NCI-H2107 treated with DMSO at 0.1 percent for 48 hours (cell line): ENCODE measurements around the gene SPRY1.

ENCODE experiments used
- DNase-seq: peaks from one replicate; lab custom pipeline; 2025; ENCODE audit not compliant: unreplicated experiment; lab: John Stamatoyannopoulos, UW

SPRY1 gene

DNA sequence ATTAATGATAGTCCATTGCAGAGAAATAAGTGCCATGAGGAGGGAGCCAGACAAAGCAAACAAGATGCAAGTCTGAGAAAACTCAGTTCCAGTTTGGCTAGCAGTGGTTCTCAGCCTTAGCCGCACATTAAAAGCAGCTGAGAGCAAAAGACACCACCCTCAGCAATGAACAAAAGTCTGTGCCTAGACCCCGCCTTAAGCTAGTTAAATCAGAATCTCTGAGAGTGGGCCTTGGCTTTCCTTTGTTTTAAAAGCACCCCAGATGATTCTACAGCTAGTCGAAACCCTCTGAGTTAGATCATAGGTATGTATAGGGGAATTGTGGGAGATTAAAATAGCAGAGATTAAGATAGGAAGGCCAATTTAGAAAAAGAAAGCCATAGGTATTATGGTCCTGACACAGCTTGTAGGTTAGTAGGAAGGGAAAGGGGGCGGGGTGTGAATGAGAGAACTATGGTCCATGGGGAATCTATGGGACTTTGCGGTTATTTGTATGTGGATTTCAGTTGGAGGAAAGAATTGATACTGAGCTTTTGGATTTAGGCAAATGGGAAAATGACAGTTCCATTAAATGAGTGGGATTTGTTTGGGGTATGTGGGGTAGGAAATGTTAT is 12.0 kb downstream of the SPRY1 start:
- DNase-seq, result no peak

GRCh38 chr4:123409334-123409733 is 12.7 kb downstream of the SPRY1 start:
- no peak for DNase-seq

DNA sequence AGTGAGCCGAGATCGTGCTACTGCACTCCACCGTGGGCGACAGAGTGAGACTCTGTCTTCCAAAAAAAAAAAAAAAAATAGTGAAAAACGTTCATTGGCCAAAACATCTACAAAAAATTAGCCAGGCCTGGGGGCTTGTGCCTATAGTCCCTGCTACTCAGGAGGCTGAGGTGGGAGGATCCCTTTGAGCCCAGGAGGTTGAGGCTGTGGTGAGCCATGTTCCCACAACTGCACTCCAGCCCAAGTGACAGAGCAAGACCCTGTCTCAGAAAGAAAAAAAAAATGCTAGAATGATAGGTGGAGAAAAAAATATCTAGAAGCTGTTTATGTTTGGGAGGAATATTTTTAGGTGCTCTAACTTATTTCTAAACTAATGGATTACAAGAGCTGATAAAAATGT is 14.9 kb downstream of the SPRY1 start:
- no peak for DNase-seq

DNA sequence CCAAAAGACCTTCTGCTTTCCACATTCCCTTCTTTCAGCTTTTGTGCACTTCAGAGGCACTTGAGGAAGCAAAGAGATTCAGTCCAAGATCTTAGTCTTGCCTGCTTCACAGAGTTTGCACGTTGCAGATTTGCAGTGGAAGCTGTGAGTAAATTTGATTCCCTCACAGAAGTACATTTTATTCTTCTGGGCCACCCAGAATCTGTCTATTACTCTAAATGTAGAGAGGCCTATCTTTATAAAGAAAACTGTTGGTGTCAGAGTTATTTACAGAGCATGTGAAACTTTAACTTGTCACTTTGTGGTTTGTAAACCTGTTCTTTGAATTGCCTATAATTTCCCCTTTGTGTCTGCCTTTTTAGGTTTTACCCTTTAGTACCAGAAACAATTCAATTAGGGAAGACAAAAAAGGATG is 15.5 kb downstream of the SPRY1 start:
- DNase-seq, result no peak

- no peak for DNase-seq
These were observed 16.3 kb downstream of the SPRY1 start for GRCh38 chr4:123412700-123413512.

DNA sequence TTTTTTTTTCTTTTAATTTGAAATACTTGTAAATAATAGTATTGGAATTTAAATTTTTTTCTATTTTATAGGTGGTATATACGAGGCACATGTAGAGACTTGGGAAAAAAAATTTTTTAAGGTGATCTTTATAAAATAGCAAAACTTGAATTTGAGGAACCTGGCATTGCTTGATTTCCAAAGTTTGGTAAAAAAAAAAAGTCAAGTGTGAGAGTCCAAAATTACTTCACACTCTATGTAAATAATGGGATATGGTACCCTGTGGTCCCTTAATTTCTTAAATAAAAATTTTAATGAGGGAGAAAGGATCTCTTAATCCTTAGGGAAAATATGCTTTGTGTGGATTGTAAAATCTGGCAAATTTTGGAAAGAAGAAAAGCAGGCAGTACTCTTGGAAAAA is 19.0 kb downstream of the SPRY1 start:
- no peak for DNase-seq

GRCh38 chr4:123415977-123416376 is 19.4 kb downstream of the SPRY1 start:
- DNase-seq, result no peak

- DNase-seq, result no peak
These were observed 21.2 kb downstream of the SPRY1 start for GRCh38 chr4:123417813-123418212.

DNA sequence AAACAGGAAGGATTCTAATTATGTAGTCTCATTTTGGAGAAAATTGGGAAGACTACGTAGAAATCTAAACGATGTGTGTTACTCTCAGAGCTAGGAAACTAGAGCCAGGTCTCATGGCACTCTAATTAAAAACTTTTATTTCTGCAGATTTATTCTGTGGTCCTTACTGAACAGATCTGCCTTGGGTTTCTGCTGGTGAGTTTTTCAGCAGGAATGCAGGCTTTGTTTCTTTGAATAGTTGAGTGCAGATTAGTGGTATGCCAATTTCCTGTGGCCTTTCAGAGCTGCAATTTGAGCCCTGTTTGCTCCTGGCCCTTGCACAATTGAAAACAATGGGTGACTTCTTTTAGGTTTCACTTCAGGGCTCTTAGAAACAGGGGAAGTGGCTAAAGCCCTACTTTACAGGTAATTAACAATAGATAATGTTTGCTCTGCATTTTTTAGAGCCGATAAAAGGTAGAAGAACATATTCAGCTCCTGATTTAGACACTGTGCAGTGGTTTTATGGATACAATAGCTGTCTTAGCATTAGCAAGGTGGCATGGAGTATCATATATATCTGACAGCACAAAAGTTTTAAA is 21.8 kb downstream of the SPRY1 start:
- DNase-seq, result peak; percentile 96

- no peak for DNase-seq
These were observed 23.5 kb downstream of the SPRY1 start for GRCh38 chr4:123419885-123420755.

DNA sequence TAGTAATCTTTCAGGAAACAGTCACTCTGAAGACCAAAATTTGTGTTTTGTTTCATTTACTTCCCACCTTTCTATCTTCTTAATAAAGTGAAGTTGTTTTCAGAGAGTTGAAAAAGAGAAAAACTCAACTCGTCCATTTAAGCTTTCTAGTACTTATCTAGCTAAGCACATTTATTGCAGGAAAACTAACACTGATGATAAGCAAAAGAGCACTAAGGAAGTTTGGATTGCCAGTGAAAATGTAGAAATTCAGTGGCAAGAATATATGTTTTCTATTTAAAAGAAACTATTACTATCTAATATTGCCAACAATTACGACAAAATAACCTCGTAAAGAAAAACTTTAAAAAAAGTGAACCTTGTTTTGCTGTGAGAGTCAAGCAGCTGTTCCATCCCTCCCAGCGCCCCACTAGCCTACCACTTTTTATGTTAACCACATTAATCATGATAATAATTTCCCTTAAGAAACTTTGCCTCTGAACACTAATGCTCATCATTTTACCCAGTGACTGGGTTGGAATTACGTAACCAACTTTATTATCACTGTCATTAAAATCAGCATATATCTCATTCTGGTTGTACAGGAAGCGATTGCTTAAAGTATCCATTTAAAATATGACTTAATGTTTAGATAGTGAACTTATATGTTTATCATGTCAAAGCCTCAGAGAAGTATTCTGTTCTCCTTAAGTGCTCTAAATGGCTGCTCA is 24.8 kb downstream of the SPRY1 start:
- no peak for DNase-seq

DNA sequence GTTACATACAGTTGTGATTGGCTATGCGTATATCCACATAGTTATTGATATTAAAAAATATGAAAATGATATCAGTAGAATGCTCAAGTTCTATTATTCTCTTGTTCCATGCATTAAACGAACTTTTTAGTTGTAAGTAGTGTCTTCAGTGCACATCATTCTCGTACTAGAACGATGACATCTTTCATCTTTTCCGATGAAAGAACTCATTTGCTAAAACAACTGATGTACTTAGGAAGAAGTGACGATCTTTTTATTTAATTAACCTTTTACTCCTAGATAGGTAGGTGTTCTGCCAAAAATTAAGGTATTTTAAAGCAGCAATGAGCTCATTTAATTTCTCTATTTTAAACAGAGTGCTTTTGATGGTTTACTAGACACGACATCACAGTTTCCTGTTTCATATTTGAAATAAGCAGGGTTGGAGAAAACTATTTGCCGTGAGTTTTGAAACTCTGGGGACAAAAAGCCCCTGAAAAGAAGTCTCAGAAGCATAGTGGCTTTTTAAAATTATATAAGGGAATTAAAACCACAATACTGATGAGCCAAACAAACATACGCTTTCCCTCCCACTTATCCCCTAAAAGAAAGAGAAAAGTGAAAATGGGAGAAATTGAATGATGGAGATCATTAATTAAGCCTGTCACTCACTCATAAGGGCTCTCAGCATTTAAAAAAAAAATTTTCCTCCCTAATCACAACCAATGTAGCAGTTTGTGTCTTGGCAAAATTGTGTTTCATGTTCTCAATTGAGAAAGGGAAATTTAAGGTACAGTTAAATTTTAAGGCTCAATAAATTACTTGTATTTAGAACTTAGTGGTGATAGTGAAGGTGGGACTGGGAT is 25.6 kb downstream of the SPRY1 start:
- no peak for DNase-seq

GRCh38 chr4:123423819-123424218 is 27.2 kb downstream of the SPRY1 start:
- DNase-seq, result no peak

DNA sequence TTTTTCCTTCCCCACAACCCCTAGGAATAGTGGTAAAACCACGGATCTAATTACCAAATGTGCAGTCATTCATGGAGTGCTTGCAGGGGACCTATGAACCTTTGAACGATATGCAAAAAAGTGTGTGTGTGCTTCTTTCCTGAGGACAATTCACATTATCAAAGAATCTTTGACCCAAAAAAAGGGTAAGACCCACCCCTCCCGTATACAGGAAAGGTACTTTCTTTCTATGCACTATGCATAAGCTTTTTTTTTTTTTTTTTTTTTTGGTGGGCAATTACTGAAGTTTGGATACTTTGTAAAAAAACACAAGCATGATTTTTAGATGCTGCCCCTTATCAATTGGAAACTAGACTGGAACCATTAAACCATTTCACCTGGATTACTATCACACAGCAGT is 31.4 kb downstream of the SPRY1 start:
- DNase-seq, result no peak

- no peak for DNase-seq
These were observed 33.4 kb downstream of the SPRY1 start for GRCh38 chr4:123430031-123430430.

GRCh38 chr4:123430501-123430900 is 33.9 kb downstream of the SPRY1 start:
- DNase-seq, result no peak

DNA sequence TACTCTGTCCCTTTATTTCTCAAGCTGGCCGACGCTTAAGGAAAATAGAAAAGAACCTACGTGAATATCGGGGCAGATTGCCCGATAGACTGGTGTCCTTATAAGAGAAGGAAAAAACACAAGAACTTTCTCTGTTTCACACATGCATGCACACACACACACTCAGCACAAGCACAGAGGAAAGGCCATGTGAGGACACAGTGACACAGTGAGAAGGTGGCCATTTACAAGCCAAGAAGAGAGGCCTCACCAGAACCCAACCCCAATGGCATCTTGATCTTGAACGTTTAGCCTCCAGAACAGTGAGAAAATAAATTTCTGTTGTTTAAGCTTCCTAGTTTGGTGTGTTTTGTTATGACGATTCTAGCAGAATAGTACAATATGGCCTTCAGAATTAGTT is 37.0 kb downstream of the SPRY1 start:
- no peak for DNase-seq

GRCh38 chr4:123433976-123434375 is 37.4 kb downstream of the SPRY1 start:
- DNase-seq, result no peak

DNA sequence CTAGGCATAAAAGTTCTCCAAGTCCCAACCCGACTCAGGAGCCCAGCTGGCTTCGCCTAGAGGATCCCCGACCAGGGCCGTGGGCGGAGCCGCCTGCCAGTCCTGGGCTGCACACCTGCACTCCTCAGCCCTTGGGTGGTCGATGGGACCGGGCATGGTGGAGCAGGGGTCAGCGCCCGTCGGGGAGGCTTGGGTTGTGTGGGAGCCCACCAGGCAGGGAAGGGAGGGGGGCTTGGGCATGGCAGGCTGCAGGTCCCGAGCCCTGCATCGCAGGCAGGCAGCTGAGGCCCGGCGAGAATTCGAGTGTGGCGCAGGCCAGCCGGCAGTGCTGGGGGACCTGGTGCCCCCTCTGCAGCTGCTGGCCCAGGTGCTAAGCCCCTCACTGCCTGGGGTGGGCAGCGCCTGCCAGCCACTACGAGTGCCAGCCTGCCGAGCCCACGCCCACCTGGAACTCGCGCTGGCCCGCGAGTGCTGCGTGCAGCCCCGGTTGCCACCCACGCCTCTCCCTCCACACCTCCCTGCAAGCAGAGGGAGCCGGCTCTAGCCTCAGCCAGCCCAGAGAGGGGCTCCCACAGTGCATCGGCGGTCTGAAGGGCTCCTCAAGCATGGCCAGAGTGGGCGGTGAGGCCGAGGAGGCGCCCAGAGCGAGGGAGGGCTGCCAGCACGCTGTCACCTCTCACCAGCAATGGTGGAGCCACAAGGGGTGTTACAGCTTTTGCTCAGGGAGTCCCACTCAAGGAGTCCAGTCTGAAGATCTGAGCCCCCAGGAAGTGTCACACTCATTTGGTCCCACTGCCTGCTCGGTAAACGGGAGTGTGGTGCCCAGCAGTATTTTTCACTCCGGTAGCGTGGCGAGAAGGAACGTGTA is 38.9 kb downstream of the SPRY1 start:
- no peak for DNase-seq
